Panc1 (cell line): ENCODE measurements around the gene RGS10.

Experiments
- POLR2AphosphoS5 ChIP-seq: IDR thresholded peaks from 2 replicates; pipeline ENCODE4 v1.6.1; 2012; ENCODE audit warnings: mild to moderate bottlenecking, low read depth, low read length, moderate library complexity
- SIN3A ChIP-seq: IDR thresholded peaks from 2 replicates; pipeline ENCODE4 v1.6.1; 2012; ENCODE audit warnings: low read depth, mild to moderate bottlenecking, low read length, moderate library complexity, borderline replicate concordance; ENCODE audit not compliant: insufficient read depth
- TCF7L2 ChIP-seq: IDR thresholded peaks from 2 replicates; pipeline ENCODE4 v1.6.1; 2011; ENCODE audit warnings: mild to moderate bottlenecking, low read depth, low read length, inconsistent platforms
- TF ChIP-seq, protein P1 (sequence below): fragments of 450-650 bp; IDR thresholded peaks from 2 replicates; pipeline ENCODE4 v1.5.1; 2017; ENCODE audit warnings: mild to moderate bottlenecking
- TF ChIP-seq, protein P2 (sequence below), 2 experiments: IDR thresholded peaks; 2 replicates each; pipeline ENCODE4 v1.6.1; 2011 to 2012; ENCODE audit warnings: low read depth in 2 of 2, control low read depth in 1 of 2, low read length in 1 of 2, mild to moderate bottlenecking in 1 of 2, moderate library complexity in 1 of 2; ENCODE audit not compliant: insufficient read depth in 1 of 2

DNA sequence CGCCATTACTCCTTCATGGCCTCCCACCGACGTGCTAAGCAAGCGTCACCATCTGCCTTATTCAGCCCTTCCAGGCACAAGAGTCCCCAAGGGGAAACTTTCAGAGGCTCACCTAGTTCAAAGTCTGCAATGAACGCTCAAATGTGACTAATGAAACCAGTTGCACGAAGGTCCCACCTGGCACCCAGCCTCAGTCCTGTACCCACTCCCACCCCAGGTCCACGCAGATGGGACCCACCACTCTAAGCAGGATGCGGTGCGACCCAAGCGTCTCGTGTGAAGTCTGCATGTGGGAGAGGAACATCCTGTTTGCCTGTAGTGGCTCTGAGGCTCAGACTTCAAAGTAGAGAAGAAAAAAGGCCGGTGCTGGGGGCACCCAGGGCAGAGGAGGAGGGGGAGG, 40.3 kb downstream of the RGS10 start:
- TF ChIP-seq SIN3A, result no peak
- TF ChIP-seq, protein P1, sequence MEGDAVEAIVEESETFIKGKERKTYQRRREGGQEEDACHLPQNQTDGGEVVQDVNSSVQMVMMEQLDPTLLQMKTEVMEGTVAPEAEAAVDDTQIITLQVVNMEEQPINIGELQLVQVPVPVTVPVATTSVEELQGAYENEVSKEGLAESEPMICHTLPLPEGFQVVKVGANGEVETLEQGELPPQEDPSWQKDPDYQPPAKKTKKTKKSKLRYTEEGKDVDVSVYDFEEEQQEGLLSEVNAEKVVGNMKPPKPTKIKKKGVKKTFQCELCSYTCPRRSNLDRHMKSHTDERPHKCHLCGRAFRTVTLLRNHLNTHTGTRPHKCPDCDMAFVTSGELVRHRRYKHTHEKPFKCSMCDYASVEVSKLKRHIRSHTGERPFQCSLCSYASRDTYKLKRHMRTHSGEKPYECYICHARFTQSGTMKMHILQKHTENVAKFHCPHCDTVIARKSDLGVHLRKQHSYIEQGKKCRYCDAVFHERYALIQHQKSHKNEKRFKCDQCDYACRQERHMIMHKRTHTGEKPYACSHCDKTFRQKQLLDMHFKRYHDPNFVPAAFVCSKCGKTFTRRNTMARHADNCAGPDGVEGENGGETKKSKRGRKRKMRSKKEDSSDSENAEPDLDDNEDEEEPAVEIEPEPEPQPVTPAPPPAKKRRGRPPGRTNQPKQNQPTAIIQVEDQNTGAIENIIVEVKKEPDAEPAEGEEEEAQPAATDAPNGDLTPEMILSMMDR, result no peak
- TF ChIP-seq POLR2AphosphoS5, result no peak
- no peak for TF ChIP-seq TCF7L2
- TF ChIP-seq, protein P2, sequence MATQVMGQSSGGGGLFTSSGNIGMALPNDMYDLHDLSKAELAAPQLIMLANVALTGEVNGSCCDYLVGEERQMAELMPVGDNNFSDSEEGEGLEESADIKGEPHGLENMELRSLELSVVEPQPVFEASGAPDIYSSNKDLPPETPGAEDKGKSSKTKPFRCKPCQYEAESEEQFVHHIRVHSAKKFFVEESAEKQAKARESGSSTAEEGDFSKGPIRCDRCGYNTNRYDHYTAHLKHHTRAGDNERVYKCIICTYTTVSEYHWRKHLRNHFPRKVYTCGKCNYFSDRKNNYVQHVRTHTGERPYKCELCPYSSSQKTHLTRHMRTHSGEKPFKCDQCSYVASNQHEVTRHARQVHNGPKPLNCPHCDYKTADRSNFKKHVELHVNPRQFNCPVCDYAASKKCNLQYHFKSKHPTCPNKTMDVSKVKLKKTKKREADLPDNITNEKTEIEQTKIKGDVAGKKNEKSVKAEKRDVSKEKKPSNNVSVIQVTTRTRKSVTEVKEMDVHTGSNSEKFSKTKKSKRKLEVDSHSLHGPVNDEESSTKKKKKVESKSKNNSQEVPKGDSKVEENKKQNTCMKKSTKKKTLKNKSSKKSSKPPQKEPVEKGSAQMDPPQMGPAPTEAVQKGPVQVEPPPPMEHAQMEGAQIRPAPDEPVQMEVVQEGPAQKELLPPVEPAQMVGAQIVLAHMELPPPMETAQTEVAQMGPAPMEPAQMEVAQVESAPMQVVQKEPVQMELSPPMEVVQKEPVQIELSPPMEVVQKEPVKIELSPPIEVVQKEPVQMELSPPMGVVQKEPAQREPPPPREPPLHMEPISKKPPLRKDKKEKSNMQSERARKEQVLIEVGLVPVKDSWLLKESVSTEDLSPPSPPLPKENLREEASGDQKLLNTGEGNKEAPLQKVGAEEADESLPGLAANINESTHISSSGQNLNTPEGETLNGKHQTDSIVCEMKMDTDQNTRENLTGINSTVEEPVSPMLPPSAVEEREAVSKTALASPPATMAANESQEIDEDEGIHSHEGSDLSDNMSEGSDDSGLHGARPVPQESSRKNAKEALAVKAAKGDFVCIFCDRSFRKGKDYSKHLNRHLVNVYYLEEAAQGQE (IDR thresholded peaks at IDR 0.05; ENCODE audit: insufficient read depth in 1 of 2, low read depth in 2 of 2, low read length in 1 of 2), result no peak
